OCI-LY7 (cell line): Measurements from ENCODE around the gene NIN. TPM values are rescaled to one million over a fixed set of nuclear protein-coding genes. Genes with fewer than 3 reads are reported as not detected.

ENCODE experiments used
- BruUV-seq: library from RNA; stranded (reverse); fragments of 400-500 nt; replicated peaks from 2 replicates; lab custom pipeline; 2021; lab: Mats Ljungman, UMichigan
- CTCF ChIA-PET: fragments of 300-600 bp; sonication (Branson Sonifier 250); formaldehyde crosslinking; loops from one replicate; lab custom pipeline; 2022; ENCODE audit warnings: antibody characterized with exemption; ENCODE audit not compliant: unreplicated experiment; lab: Charles Lee
- POLR2A ChIA-PET: fragments of 300-600 bp; sonication (Branson Sonifier 250); formaldehyde crosslinking; loops from one replicate; lab custom pipeline; 2022; ENCODE audit warnings: antibody characterized with exemption; lab: Charles Lee
- DNase-seq: peaks from one replicate; pipeline ENCODE4 v3.0.0-alpha.2; 2015; ENCODE audit warnings: low spot score
- H2AFZ ChIP-seq: fragments of 200-600 bp; sonication (generic), shearing (Covaris generic); 2 replicates; pipeline ENCODE4 v1.6.1; 2014; ENCODE audit warnings: mild to moderate bottlenecking, antibody characterized with exemption, low read length, moderate library complexity
- H3K27ac ChIP-seq: fragments of 200-600 bp; sonication (generic); 2 replicates; pipeline ENCODE4 v1.5.1; 2014; ENCODE audit warnings: mixed run types, low read depth, mild to moderate bottlenecking, moderate library complexity, low read length, inconsistent platforms; ENCODE audit not compliant: poor library complexity, severe bottlenecking
- H3K36me3 ChIP-seq: fragments of 200-600 bp; sonication (generic); 2 replicates; pipeline ENCODE4 v1.6.1; 2014; ENCODE audit warnings: mild to moderate bottlenecking, antibody characterized with exemption, low read length, moderate library complexity, mixed read lengths; ENCODE audit not compliant: insufficient read depth
- H3K4me1 ChIP-seq: fragments of 200-600 bp; sonication (generic); 2 replicates; pipeline ENCODE4 v1.5.1; 2014; ENCODE audit warnings: mild to moderate bottlenecking, low read length; ENCODE audit not compliant: insufficient read depth, poor library complexity, severe bottlenecking
- H3K4me2 ChIP-seq: fragments of 200-600 bp; sonication (generic); 2 replicates; pipeline ENCODE4 v1.6.1; 2014; ENCODE audit warnings: mild to moderate bottlenecking, low read length
- H3K4me3 ChIP-seq: fragments of 200-600 bp; sonication (generic); 2 replicates; pipeline ENCODE4 v1.5.1; 2014; ENCODE audit warnings: mild to moderate bottlenecking, low read depth, low read length; ENCODE audit not compliant: poor library complexity, severe bottlenecking
- H3K79me2 ChIP-seq: fragments of 200-600 bp; sonication (generic); 2 replicates; pipeline ENCODE4 v1.6.1; 2016; ENCODE audit warnings: low read depth, mild to moderate bottlenecking, low read length, moderate library complexity, mixed read lengths; ENCODE audit not compliant: insufficient read depth
- H3K9me2 ChIP-seq: fragments of 200-600 bp; sonication (generic); 2 replicates; pipeline ENCODE4 v1.6.1; 2016; ENCODE audit warnings: mild to moderate bottlenecking, low read length, mixed read lengths; ENCODE audit not compliant: insufficient read depth
- H3K9me3 ChIP-seq: fragments of 200-600 bp; sonication (generic); 2 replicates; pipeline ENCODE4 v1.6.1; 2014; ENCODE audit warnings: mild to moderate bottlenecking, mixed run types, low read length, mixed read lengths
- H4K20me1 ChIP-seq: fragments of 200-600 bp; sonication (generic); 2 replicates; pipeline ENCODE4 v1.6.1; 2014; ENCODE audit warnings: mild to moderate bottlenecking, antibody characterized with exemption, low read length, moderate library complexity, mixed read lengths; ENCODE audit not compliant: insufficient read depth
- CTCF ChIP-seq: fragments of 200-600 bp; sonication (generic); conservative IDR thresholded peaks from 2 replicates; pipeline ENCODE4 v1.5.1; 2014; ENCODE audit warnings: mild to moderate bottlenecking, antibody characterized with exemption, low read length, moderate library complexity, mixed read lengths
- EZH2phosphoT487 ChIP-seq: fragments of 200-600 bp; sonication (generic); IDR thresholded peaks from 2 replicates; pipeline ENCODE4 v1.6.1; 2018; ENCODE audit warnings: low read depth, borderline replicate concordance, mild to moderate bottlenecking, mixed run types, antibody characterized with exemption, low read length, moderate library complexity, mixed read lengths
- intact Hi-C: fragments of 100-400 bp; cut with micrococcal nuclease; formaldehyde crosslinking; loops from one replicate; pipeline ENCODE4 v1.10.0; 2022; ENCODE audit not compliant: unreplicated experiment
- total RNA-seq, 2 experiments: library from RNA; depleted of rRNA in 1 of 2; stranded (reverse); fragments of >200 nt in 1 of 2; shearing (Covaris generic) in 1 of 2; gene quantifications; 2 replicates each; pipeline ENCODE4 v1.2.3, GENCODE V29; 2014 to 2022

NIN gene
- total RNA-seq, 2 experiments from 2014 or later = 95.3 to 189 TPM

GRCh38 chr14:50831726-50832168 lies 785 bp upstream of the NIN start:
- Histone ChIP-seq H3K36me3 (peaks cover 18% of the 10 kb centered on the region), H3K4me3 (peak overlapping the region; percentile 71), H4K20me1 (peaks cover 15% of the 10 kb centered on the region; the same call in 1 of the 2 replicates), H3K27ac (peak overlapping the region; percentile 71), H3K79me2 (peaks cover 34% of the 10 kb centered on the region), H2AFZ (peak overlapping the region; percentile 65), H3K9me2 (no peaks in the 10 kb centered on the region), H3K9me3 (no peaks in the 10 kb centered on the region), H3K4me1 (peaks cover 64% of the 10 kb centered on the region), H3K4me2 (peak overlapping the region; percentile 80)
- TF ChIP-seq CTCF = no peak
- TF ChIP-seq EZH2phosphoT487 = no peak
- BruUV-seq = no TSS peak
- POLR2A ChIA-PET = interaction anchor here (0.6 to 18.3 kb wide), 6 partner anchors 10 to 1781 kb away, joined by 3 to 404 read pairs (median 4); no protein-coding TSS in a partner anchor
- CTCF ChIA-PET = no interaction called here
- intact Hi-C loops = loop anchor here (1.0 kb wide), 1 partner anchor 42 kb away; no protein-coding TSS in a partner anchor
- no peak for DNase-seq

GRCh38 chr14:50830044-50830931 lies 674 bp downstream of the NIN start:
- no TSS peak for BruUV-seq
- H3K9me2 ChIP-seq = no peaks in the 10 kb centered on the region
- H3K79me2 ChIP-seq = peaks cover 49% of the 10 kb centered on the region
- H3K36me3 ChIP-seq = peaks cover 30% of the 10 kb centered on the region
- peak; percentile 84 for DNase-seq
- H3K27ac ChIP-seq = peak overlapping the region; percentile 74
- no peak for TF ChIP-seq CTCF
- no peak for TF ChIP-seq EZH2phosphoT487
- H3K4me1 ChIP-seq = peaks cover 66% of the 10 kb centered on the region
- H3K4me3 ChIP-seq = peak overlapping the region; percentile 71
- peak overlapping the region; percentile 96 for H3K4me2 ChIP-seq
- H2AFZ ChIP-seq = peak overlapping the region; percentile 4; the same call in 1 of the 2 replicates
- intact Hi-C loops = loop anchor here (1.0 kb wide), 1 partner anchor 30 kb away; no protein-coding TSS in a partner anchor
- peaks cover 19% of the 10 kb centered on the region; the same call in 1 of the 2 replicates for H4K20me1 ChIP-seq
- ChIA-PET CTCF (interaction anchor here (0.8 to 2.7 kb wide), 6 partner anchors 18 to 38 kb away, joined by 3 to 11 read pairs (median 4); no protein-coding TSS in a partner anchor), POLR2A (interaction anchor here (0.6 to 18.3 kb wide), 15 partner anchors 9 to 304 kb away, joined by 3 to 404 read pairs (median 3); no protein-coding TSS in a partner anchor)
- H3K9me3 ChIP-seq = no peaks in the 10 kb centered on the region
